Right lobe of liver (tissue), 6 donors: ENCODE data around the gene NEK1. TPM values are rescaled to one million over a fixed set of nuclear protein-coding genes. Genes with fewer than 3 reads are reported as not detected.

Experiments used
- ATAC-seq, 4 donors: fragments of 200-7000 bp; cut with Tn5 transposase; one replicate each; pipeline ENCODE4 v1.9.1; 2020; ENCODE audit warnings: mild to moderate bottlenecking in 4 of 4, moderate library complexity in 4 of 4
- DNase-seq, 3 donors: peaks; one replicate each; pipeline ENCODE4 v3.0.0-alpha.2; 2020
- H3K27ac ChIP-seq, 3 donors: fragments of 200-600 bp; one replicate each; pipeline ENCODE4 v1.8.0; 2022
- H3K27me3 ChIP-seq, 2 donors: fragments of 200-600 bp; one replicate each; pipeline ENCODE4 v1.8.0; 2022
- H3K36me3 ChIP-seq, 4 donors: fragments of 200-600 bp; sonication (generic) in 1 of 4; one replicate each; pipeline versions ENCODE4 v1.5.1 to v1.8.0; 2017 to 2022; ENCODE audit warnings: control low read depth in 1 of 4
- H3K4me1 ChIP-seq, 4 donors: fragments of 200-600 bp; sonication (generic) in 1 of 4; one replicate each; pipeline versions ENCODE4 v1.5.1 to v1.8.0; 2017 to 2022; ENCODE audit warnings: control low read depth in 1 of 4
- H3K4me3 ChIP-seq, 3 donors: fragments of 200-600 bp; one replicate each; pipeline ENCODE4 v1.8.0; 2022
- H3K9me3 ChIP-seq, 4 donors: fragments of 200-600 bp; sonication (generic) in 1 of 4; one replicate each; pipeline versions ENCODE4 v1.5.1 to v1.8.0; 2017 to 2022; ENCODE audit warnings: control low read depth in 1 of 4
- CTCF ChIP-seq, 4 donors: fragments of 200-600 bp in 3 of 4; fragments of 450-650 bp in 1 of 4; IDR thresholded peaks; one replicate each; pipeline versions ENCODE4 v1.5.1 to v1.8.0; 2016 to 2022; ENCODE audit warnings: antibody characterized with exemption in 4 of 4, mild to moderate bottlenecking in 2 of 4
- POLR2A ChIP-seq: fragments of 450-650 bp; IDR thresholded peaks from one replicate; pipeline ENCODE4 v1.6.1; 2017; ENCODE audit warnings: antibody characterized with exemption, mild to moderate bottlenecking
- WGBS: methylation state at CpG from one replicate; pipeline ENCODE4 v1.1.6; 2018; ENCODE audit warnings: low coverage, low lambda C conversion rate; ENCODE audit not compliant: insufficient coverage; ENCODE audit errors: missing lambda C conversion rate; 5-methylcytosine and 5-hydroxymethylcytosine counted together
- intact Hi-C, 2 donors: fragments of 100-400 bp; cut with DNase I; formaldehyde crosslinking; loops; one replicate each; pipeline versions ENCODE4 v1.11.2 to v1.14.1; 2022
- total RNA-seq, 6 experiments: library from RNA; depleted of rRNA in 2 of 6; stranded (reverse); fragments of >200 nt in 2 of 6; fragmentation: NEBNext Ultra II Directional in 3 of 6; extraction: Animal tissue kit (Norgen Biotek cat#: 25700) in 3 of 6; gene quantifications; one replicate each; pipeline versions ENCODE4 v1.1.0 to v1.2.4, GENCODE V29; 2016 to 2023
- donor health status: DM: no; HTN: yes; CAD: no.
- donor health status: DM: no; HTN: no; CAD: no.
- donor health status: DM: no; HTN: no; CAD: no.
- donor health status: DM: no; HTN: yes; CAD: no.
- donor health status: DM: no; HTN: yes; CAD: no.

Gene NEK1
- total RNA-seq, 6 experiments from 2014 or later = 4.1 to 5.2 (median 4.5) TPM

- TF ChIP-seq POLR2A (no peak), CTCF (IDR thresholded peaks at IDR 0.05) (peak; percentile 49 to 66 (median 59))
- no peaks in the 10 kb centered on the region for H3K9me3 ChIP-seq
- peak overlapping the region in 2 of 3 donors; percentile 0 to 1 for H3K4me3 ChIP-seq
- ATAC-seq (peak; percentile 86 to 93 (median 88)), DNase-seq (no peak)
- intact Hi-C loops = loop anchor here in 1 of 2 donors (10.0 kb wide), 1 partner anchor 491 kb away; no protein-coding TSS in a partner anchor
- H3K36me3 ChIP-seq = no peaks in the 10 kb centered on the region
- peaks cover 0 to 4% (median 0%) of the 10 kb centered on the region in 4 donors for H3K4me1 ChIP-seq
- H3K27ac ChIP-seq = no peak overlapping the region
- no peaks in the 10 kb centered on the region for H3K27me3 ChIP-seq
- WGBS = 14% methylated on average over 7 of the region's 7 CpGs
These were observed 126.3 kb downstream of the NEK1 start for GRCh38 chr4:169485791-169486742.

GRCh38 chr4:169485086-169485485 lies 127.3 kb downstream of the NEK1 start:
- Histone ChIP-seq H3K9me3 (no peaks in the 10 kb centered on the region), H3K27me3 (no peaks in the 10 kb centered on the region), H3K27ac (no peak overlapping the region), H3K4me3 (no peak overlapping the region), H3K36me3 (no peaks in the 10 kb centered on the region), H3K4me1 (peaks cover 0 to 4% (median 0%) of the 10 kb centered on the region in 4 donors)
- TF ChIP-seq CTCF (IDR thresholded peaks at IDR 0.05) = no peak
- no peak for TF ChIP-seq POLR2A
- ATAC-seq (no peak), DNase-seq (no peak)
- intact Hi-C loops = loop anchor here in 1 of 2 donors (10.0 kb wide), 1 partner anchor 490 kb away; no protein-coding TSS in a partner anchor

GRCh38 chr4:169484485-169484884 lies 127.9 kb downstream of the NEK1 start:
- Histone ChIP-seq H3K27me3 (no peaks in the 10 kb centered on the region), H3K27ac (no peak overlapping the region), H3K36me3 (no peaks in the 10 kb centered on the region), H3K9me3 (no peaks in the 10 kb centered on the region), H3K4me1 (peaks cover 0 to 4% (median 0%) of the 10 kb centered on the region in 4 donors), H3K4me3 (no peak overlapping the region)
- no peak for ATAC-seq
- TF ChIP-seq POLR2A (no peak), CTCF (IDR thresholded peaks at IDR 0.05) (no peak)
- intact Hi-C loops = loop anchor here in 1 of 2 donors (10.0 kb wide), 1 partner anchor 490 kb away; no protein-coding TSS in a partner anchor
- DNase-seq = no peak
- WGBS = 60% methylated on average over 3 of the region's 3 CpGs

GRCh38 chr4:169464080-169464479 lies 148.3 kb downstream of the NEK1 start:
- DNase-seq (no peak), ATAC-seq (no peak)

More at GRCh38 chr4:169464080-169464479, 148.3 kb downstream of the NEK1 start:
- intact Hi-C loops = no loop called here
- 98% methylated on average over 3 of the region's 3 CpGs for WGBS
- Histone ChIP-seq H3K27me3 (no peaks in the 10 kb centered on the region), H3K9me3 (no peaks in the 10 kb centered on the region), H3K36me3 (no peaks in the 10 kb centered on the region), H3K4me3 (no peak overlapping the region), H3K27ac (no peak overlapping the region), H3K4me1 (no peaks in the 10 kb centered on the region)
- TF ChIP-seq POLR2A (no peak), CTCF (IDR thresholded peaks at IDR 0.05) (no peak)
